HepG2 (cell line): ENCODE data around the gene PMIS2. TPM values are rescaled to one million over a fixed set of nuclear protein-coding genes. Genes with fewer than 3 reads are reported as not detected.

Source experiments
- ARID4A ChIP-seq: sonication (generic); formaldehyde crosslinking; IDR thresholded peaks from 2 replicates; pipeline ENCODE4 v1.5.0; 2020; ENCODE audit warnings: mild to moderate bottlenecking, missing genetic modification reagents, borderline replicate concordance
- CCAR2 ChIP-seq: fragments of 200-400 bp; formaldehyde crosslinking; optimal IDR thresholded peaks from 2 replicates; pipeline ENCODE3; 2018; ENCODE audit warnings: low read depth, mild to moderate bottlenecking, low read length, moderate library complexity
- CEBPB ChIP-seq: IDR thresholded peaks from 2 replicates; pipeline ENCODE4 v1.6.1; 2011; ENCODE audit warnings: low read depth, low read length, improper control_type of control experiment, borderline replicate concordance
- PHF20 ChIP-seq: sonication (generic); formaldehyde crosslinking; IDR thresholded peaks from 2 replicates; pipeline ENCODE4 v1.5.0; 2020; ENCODE audit warnings: mild to moderate bottlenecking, missing genetic modification reagents
- ZBTB38 ChIP-seq: sonication (generic); formaldehyde crosslinking; IDR thresholded peaks from 2 replicates; pipeline ENCODE4 v1.5.1; 2020; ENCODE audit warnings: mild to moderate bottlenecking, missing genetic modification reagents
- ZNF280D ChIP-seq: sonication (generic); formaldehyde crosslinking; IDR thresholded peaks from 2 replicates; pipeline ENCODE4 v1.5.1; 2020; ENCODE audit warnings: mild to moderate bottlenecking, missing genetic modification reagents
- ZSCAN31 ChIP-seq: sonication (generic); formaldehyde crosslinking; IDR thresholded peaks from 2 replicates; pipeline ENCODE4 v1.5.0; 2020; ENCODE audit warnings: low read depth, mild to moderate bottlenecking, missing genetic modification reagents
- polyA plus RNA-seq, 8 experiments: library from polyadenylated mRNA; depleted of rRNA in 3 of 8; stranded (reverse) in 7 of 8; unstranded in 1 of 8; fragments of >200 nt; fragmentation: Illumina TruSeq in 4 of 8; extraction: Trizol in 4 of 8; gene quantifications; 2 replicates each; pipeline versions ENCODE4 v1.2.1 to v1.2.3, GENCODE V29; 2011 to 2016; ENCODE audit warnings: low read depth in 4 of 8, missing spikeins in 1 of 8, mixed read lengths in 1 of 8; ENCODE audit not compliant: insufficient read depth in 1 of 8
- total RNA-seq, 5 experiments: library from RNA; depleted of rRNA; stranded (reverse); fragments of >200 nt; fragmentation: Illumina TruSeq; extraction: Trizol; gene quantifications; 2 replicates each; pipeline ENCODE4 v1.2.3, GENCODE V29; 2016; ENCODE audit warnings: low read depth in 1 of 5
- TF ChIP-seq, protein P1 (sequence below): sonication (generic); formaldehyde crosslinking; IDR thresholded peaks from 2 replicates; pipeline ENCODE4 v1.9.0; 2022; ENCODE audit warnings: missing genetic modification reagents, mild to moderate bottlenecking, borderline replicate concordance
- TF ChIP-seq, protein P2 (sequence below): IDR thresholded peaks from 2 replicates; pipeline ENCODE4 v1.6.1; 2012; ENCODE audit warnings: inconsistent platforms
- TF ChIP-seq, protein P3 (sequence below): sonication (generic); formaldehyde crosslinking; IDR thresholded peaks from 2 replicates; pipeline ENCODE4 v1.4.0; 2020; ENCODE audit warnings: missing genetic modification reagents
- TF ChIP-seq, protein P4 (sequence below): sonication (generic); formaldehyde crosslinking; conservative IDR thresholded peaks from 2 replicates; pipeline ENCODE4 v1.8.0; 2022; ENCODE audit warnings: low read depth, missing genetic modification reagents

The PMIS2 gene
- total and polyA plus RNA-seq, 2 of the 13 experiments (the other 11 are each of a cell fraction or from before 2014, with no cell fraction given) = not detected

GRCh38 chr19:35539850-35540249 lies 46.1 kb upstream of the PMIS2 start (continued):
- TF ChIP-seq, protein P1, sequence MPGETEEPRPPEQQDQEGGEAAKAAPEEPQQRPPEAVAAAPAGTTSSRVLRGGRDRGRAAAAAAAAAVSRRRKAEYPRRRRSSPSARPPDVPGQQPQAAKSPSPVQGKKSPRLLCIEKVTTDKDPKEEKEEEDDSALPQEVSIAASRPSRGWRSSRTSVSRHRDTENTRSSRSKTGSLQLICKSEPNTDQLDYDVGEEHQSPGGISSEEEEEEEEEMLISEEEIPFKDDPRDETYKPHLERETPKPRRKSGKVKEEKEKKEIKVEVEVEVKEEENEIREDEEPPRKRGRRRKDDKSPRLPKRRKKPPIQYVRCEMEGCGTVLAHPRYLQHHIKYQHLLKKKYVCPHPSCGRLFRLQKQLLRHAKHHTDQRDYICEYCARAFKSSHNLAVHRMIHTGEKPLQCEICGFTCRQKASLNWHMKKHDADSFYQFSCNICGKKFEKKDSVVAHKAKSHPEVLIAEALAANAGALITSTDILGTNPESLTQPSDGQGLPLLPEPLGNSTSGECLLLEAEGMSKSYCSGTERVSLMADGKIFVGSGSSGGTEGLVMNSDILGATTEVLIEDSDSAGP = peak; percentile 36; the same call in 1 of the 2 replicates
- TF ChIP-seq ZBTB38 = peak; percentile 54; the same call in 1 of the 2 replicates
- peak; percentile 40; the same call in 1 of the 2 replicates for TF ChIP-seq ZNF280D (CRISPR knock-in tag)
- TF ChIP-seq CCAR2 = no peak
- TF ChIP-seq CEBPB = 0 out of 2 replicates have a peak, but pooled peaks have one; percentile 9
- 0 out of 2 replicates have a peak, but pooled peaks have one; percentile 34 for TF ChIP-seq ARID4A (CRISPR knock-in tag)
- TF ChIP-seq, protein P2, sequence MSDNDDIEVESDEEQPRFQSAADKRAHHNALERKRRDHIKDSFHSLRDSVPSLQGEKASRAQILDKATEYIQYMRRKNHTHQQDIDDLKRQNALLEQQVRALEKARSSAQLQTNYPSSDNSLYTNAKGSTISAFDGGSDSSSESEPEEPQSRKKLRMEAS = peak; percentile 22; the same call in 1 of the 2 replicates
- no peak for TF ChIP-seq PHF20 (CRISPR knock-in tag)
- no peak for TF ChIP-seq ZSCAN31
- TF ChIP-seq, protein P3, sequence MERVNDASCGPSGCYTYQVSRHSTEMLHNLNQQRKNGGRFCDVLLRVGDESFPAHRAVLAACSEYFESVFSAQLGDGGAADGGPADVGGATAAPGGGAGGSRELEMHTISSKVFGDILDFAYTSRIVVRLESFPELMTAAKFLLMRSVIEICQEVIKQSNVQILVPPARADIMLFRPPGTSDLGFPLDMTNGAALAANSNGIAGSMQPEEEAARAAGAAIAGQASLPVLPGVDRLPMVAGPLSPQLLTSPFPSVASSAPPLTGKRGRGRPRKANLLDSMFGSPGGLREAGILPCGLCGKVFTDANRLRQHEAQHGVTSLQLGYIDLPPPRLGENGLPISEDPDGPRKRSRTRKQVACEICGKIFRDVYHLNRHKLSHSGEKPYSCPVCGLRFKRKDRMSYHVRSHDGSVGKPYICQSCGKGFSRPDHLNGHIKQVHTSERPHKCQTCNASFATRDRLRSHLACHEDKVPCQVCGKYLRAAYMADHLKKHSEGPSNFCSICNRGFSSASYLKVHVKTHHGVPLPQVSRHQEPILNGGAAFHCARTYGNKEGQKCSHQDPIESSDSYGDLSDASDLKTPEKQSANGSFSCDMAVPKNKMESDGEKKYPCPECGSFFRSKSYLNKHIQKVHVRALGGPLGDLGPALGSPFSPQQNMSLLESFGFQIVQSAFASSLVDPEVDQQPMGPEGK (CRISPR knock-in tag) = peak; percentile 37; the same call in 1 of the 2 replicates
- TF ChIP-seq, protein P4, sequence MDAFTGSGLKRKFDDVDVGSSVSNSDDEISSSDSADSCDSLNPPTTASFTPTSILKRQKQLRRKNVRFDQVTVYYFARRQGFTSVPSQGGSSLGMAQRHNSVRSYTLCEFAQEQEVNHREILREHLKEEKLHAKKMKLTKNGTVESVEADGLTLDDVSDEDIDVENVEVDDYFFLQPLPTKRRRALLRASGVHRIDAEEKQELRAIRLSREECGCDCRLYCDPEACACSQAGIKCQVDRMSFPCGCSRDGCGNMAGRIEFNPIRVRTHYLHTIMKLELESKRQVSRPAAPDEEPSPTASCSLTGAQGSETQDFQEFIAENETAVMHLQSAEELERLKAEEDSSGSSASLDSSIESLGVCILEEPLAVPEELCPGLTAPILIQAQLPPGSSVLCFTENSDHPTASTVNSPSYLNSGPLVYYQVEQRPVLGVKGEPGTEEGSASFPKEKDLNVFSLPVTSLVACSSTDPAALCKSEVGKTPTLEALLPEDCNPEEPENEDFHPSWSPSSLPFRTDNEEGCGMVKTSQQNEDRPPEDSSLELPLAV (CRISPR knock-in tag) = no peak
